GM19463 (cell line): ENCODE results near the gene MPL.

ENCODE experiments used
- ATAC-seq: cut with Tn5 transposase; IDR thresholded peaks from one replicate; pipeline ENCODE4 v1.9.1; 2021; ENCODE audit warnings: mild to moderate bottlenecking, moderate library complexity; ENCODE audit not compliant: unreplicated experiment

Gene MPL

DNA sequence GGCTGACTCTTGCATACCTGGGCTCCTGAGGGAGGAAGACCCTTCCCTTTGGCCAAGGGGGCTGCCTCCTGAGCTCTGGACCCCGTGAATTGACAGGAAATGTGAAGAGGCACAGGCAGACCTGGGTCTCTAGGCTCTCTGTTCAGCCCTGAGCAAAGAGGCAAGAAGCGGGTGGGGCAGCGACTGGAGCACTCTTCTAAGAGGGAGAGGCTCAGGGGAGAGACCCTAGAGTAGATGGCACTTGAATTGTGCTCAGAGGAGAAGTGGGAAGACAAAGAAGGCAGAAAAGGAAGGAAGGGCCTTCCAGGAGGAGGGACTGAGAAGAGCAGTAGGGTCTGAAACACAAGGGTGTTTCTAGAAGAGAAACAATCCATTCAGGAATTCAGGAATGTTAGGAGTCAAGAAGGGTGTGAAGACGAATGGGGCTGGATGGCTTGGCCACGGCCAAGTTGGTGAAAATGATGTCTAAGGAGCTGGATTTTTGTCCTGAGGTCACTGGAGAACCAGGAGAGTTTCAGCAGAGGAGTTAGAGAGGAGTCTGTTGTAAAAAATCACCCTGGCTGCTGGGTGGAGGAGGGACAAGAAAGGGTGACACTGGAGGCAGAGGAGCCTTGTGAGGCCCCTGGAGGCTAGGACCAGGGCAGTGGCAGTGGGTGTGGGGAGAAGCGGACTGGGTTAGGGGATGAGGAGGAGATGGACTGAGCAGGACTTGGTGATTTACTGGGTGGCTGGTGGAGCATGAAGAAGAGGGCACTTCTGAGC lies 31.5 kb upstream of the MPL start:
- no peak for ATAC-seq

DNA sequence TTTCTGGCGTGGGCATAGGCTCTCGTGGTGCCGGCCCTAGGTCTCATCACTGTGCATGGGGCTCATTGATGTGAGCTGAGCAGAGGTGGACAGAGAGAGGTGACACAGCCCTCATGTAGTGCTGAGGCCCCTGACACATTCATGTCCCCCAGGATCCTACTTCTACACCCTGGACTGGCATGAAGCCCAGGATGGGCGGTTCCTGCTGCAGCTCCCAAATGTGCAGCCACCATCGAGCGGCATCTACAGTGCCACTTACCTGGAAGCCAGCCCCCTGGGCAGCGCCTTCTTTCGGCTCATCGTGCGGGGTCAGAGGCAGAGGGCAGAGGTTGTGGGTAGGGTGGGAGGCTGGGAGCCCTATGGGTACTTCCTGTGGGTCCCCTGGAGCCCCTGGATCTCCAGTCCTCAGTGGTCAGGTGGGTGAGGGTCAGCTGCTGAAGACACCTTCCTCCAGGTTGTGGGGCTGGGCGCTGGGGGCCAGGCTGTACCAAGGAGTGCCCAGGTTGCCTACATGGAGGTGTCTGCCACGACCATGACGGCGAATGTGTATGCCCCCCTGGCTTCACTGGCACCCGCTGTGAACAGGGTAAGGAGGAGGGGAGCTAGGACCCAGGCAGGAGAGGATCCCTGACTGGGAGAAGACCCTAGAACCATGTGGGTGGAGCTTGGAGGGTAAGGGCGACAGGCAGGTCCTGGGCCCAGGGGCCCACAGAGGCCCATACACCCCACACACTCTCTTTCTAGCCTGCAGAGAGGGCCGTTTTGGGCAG lies 30.7 kb upstream of the MPL start:
- ATAC-seq = no peak

DNA sequence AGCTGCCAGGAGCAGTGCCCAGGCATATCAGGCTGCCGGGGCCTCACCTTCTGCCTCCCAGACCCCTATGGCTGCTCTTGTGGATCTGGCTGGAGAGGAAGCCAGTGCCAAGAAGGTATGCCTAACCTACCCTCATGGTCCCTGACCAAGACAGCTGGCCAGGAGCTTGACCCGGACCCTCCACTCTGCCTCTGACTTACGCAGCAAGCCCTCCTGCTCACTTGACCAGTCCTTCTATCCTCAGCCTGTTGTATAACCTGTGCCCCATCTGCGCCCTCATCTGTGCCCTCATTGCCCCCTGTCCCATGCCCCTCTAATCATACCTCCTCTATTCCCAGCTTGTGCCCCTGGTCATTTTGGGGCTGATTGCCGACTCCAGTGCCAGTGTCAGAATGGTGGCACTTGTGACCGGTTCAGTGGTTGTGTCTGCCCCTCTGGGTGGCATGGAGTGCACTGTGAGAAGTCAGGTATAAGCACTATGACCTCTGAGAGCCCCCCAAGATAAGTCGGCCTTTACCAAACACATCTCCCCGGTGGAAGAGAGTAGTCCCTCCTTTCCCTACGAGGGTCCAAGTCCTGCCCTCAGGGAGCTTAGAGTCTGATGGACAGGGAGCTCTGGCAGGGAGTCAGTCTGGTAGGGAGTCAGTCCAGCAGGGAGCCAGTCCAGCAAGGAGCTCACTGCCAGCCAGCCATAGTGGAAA lies 30.0 kb upstream of the MPL start:
- ATAC-seq = no peak

DNA sequence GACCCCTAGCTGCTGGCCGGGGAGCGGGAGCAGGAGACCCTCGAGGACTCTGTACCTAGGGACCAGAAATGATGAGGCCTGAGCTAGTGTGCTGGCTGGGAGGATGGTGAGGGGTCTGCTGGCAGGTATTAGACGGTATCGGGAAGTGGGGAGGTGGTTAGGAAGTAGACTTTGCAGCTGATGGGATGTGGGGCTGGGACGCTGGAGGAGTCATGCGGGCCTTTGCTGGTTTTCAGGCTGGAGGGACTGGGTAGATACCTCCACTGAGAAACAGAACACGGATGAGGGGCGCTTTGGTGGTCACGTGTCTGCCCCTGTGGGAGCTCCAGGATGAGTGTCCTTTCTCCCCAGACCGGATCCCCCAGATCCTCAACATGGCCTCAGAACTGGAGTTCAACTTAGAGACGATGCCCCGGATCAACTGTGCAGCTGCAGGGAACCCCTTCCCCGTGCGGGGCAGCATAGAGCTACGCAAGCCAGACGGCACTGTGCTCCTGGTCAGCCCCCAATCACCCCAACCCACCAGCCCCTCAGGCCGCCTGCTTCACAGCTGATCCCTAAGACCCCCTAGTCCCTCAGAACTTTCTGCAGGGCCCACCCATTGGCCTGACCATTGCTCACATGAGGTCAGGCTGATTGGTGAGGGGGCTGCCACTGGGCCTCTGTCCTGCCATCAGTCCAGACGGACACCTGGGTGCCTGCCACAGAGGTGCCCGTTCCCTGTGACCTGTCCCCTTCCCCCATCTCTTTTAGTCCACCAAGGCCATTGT lies 28.8 kb upstream of the MPL start:
- ATAC-seq = no peak

DNA sequence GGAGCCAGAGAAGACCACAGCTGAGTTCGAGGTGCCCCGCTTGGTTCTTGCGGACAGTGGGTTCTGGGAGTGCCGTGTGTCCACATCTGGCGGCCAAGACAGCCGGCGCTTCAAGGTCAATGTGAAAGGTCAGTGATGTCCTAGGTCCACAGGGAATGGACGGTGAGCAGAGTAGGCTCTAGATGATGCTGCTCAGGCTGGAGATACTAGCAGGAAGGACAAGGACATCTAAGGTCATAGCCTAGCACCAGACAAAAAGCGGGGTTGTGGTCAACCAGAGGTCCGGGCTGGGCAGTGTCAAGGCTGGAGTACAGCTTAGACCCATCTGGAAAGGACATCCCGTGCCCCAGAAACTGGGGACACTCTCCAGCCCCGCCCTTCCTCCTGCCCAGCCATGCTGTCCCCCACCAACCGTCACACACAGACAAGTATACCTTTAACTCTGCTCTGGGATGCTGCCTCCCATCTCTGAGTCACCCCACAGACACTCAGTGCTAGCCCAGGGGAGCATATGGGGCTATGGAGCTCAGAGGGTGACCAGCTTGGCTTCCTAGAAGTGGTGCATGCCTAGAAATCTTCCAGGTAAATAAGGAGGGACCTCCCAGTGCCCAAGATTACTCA lies 28.1 kb upstream of the MPL start:
- ATAC-seq = no peak

DNA sequence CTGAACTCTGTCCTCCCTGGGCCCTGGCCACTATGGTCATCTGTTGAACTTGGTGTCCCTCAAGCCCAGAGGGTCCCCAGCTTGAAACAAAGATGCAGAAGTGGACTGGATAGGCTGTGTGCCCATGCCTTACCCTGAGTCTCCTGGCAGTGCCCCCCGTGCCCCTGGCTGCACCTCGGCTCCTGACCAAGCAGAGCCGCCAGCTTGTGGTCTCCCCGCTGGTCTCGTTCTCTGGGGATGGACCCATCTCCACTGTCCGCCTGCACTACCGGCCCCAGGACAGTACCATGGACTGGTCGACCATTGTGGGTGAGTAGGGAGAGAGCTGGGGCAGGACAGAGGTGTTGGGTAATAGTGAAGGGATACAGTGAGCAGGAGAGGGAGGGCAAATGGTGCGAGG lies 26.1 kb upstream of the MPL start:
- no peak for ATAC-seq

DNA sequence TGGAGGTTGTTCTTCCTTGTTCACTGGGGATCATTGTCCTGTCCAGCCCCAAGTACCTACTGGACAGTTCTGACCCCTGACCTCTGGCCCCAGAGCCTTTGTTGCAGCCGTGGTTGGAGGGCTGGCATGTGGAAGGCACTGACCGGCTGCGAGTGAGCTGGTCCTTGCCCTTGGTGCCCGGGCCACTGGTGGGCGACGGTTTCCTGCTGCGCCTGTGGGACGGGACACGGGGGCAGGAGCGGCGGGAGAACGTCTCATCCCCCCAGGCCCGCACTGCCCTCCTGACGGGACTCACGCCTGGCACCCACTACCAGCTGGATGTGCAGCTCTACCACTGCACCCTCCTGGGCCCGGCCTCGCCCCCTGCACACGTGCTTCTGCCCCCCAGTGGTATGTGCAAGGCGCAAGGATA lies 25.4 kb upstream of the MPL start:
- no peak for ATAC-seq

DNA sequence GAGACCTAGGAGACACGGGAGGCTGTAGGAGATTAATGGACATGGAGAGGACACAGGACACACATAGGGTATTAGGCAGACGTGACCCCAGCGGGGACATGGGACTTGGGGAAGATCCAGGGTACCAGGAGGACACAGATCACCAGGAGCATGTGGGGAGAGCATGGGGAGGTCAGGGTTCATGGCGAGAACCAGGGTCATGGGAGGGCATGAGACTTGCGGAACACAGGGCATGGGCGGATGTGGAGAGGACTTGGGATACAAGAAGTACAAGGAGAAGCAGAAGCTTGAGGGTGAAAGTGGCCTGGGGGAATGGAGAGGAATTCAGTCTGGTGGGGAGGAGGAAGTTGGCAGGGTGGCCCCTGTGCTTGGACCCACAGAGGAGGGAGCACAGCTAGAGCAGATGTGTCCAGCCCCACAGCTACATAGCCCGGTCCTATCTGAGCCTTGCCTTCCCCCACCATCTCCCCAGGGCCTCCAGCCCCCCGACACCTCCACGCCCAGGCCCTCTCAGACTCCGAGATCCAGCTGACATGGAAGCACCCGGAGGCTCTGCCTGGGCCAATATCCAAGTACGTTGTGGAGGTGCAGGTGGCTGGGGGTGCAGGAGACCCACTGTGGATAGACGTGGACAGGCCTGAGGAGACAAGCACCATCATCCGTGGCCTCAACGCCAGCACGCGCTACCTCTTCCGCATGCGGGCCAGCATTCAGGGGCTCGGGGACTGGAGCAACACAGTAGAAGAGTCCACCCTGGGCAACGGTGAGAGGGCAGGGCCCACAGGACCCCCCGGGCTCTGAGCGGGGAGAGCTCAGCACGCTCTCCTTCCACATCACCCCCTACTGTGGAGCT lies 24.7 kb upstream of the MPL start:
- ATAC-seq = no peak

DNA sequence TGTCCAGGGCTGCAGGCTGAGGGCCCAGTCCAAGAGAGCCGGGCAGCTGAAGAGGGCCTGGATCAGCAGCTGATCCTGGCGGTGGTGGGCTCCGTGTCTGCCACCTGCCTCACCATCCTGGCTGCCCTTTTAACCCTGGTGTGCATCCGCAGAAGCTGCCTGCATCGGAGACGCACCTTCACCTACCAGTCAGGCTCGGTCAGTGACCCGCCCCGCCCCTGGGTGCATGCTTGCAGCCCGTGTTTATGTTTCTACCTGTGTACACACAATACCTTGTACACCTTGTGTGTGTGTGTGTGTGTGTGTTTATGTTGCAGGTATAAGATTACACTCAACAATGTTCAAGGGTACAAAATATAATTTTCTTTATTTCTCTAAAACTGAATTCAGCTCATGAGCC lies 23.8 kb upstream of the MPL start:
- ATAC-seq = no peak

DNA sequence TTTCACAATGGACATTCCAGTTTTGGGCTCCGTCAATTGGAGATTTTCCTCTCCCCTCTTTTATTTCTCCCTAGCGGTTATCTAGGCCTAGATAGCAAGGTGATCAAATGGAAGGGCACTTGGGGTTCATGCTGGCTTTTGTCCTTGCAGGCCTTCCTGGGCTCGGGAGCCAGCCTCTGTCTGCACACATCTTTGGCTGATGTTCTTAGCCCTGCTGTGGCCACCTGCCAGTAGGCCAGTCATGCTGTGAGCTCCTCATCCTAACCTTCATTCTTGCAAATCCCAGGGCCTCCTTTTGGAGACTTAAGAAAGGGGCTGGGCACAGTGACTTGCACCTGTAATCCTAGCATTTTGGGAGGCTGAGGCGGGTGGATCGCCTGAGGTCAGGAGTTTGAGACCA lies 23.4 kb upstream of the MPL start:
- no peak for ATAC-seq

DNA sequence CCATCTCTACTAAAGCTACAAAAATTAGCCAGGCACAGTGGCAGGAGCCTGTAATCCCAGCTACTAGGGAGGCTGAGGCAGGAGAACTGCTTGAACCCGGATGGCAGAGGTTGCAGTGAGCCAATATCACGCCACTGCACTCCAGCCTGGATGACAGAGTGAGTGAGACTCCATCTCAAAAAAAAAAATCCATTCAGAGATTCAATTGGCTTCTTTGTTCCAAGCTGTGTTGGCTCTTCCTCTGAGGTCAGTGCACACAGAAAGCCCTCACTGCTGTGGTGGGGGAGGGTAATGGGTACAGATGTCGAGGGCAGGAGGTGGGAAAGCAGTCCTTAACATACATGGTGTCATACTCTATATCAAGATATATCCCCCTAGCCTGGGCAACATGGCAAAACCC lies 22.1 kb upstream of the MPL start:
- ATAC-seq = no peak

DNA sequence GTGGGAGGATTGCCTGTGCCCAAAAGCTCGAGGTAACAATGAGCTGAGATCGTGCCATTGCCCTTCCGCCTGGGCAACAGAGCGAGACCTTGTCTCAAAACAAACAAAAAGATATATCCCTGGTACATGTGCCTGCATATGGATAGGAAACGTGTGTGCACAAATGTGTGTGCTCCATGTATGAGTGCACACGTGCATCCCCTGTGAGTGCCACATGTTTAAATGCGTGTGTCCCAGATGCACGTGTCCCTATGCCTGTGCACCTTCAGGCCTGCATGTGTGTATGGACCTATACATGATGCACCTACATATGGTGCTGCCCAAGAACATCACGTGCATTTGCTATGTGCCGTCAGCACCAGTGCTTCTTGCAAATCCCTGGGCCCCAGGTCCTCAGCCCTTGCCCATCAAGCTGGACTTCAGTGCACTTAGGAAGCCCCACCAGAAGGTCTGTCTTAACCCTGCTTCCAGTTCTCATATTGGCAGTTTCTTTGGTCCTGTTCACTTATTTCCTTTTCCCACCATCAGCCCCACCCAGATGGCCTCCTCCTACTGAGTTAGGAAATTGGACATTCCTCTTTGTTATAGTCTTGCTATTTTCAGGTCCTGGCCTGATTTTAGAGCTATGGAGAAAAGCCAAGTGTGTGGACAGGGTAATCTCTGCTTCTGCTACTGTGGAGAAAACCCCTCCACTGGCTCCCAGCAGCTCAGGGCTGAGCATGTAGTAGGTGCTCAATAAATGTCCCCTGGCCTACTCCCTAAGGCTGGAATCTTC lies 21.5 kb upstream of the MPL start:
- no peak for ATAC-seq

DNA sequence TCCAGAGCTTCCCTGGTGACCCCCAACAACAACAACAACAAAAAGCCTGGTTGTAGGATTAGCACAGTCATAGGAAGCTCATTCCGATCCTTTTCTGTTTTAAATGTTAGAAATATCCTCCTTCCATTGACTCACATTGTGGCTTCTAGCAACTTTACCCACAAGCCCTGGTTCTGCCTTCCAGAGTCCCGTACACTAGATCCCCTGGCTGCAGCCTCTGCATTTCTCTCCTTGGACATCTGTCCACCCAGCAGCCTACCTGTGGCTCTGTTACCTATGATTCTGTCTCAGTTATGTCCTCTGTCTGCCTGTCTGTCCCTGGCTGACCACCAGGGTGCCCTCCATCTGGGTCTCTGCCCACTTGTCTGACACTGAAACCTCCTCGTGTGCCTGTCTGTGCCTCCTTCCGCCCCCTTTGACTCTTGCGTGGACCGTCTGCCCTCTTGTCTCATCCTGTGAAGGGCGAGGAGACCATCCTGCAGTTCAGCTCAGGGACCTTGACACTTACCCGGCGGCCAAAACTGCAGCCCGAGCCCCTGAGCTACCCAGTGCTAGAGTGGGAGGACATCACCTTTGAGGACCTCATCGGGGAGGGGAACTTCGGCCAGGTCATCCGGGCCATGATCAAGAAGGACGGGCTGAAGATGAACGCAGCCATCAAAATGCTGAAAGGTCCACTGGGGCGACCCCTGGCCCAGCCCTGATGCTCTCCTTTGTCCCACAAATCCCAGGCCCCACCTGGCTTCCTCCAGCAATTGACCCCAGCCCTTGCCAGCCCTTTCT lies 20.7 kb upstream of the MPL start:
- ATAC-seq = no peak

DNA sequence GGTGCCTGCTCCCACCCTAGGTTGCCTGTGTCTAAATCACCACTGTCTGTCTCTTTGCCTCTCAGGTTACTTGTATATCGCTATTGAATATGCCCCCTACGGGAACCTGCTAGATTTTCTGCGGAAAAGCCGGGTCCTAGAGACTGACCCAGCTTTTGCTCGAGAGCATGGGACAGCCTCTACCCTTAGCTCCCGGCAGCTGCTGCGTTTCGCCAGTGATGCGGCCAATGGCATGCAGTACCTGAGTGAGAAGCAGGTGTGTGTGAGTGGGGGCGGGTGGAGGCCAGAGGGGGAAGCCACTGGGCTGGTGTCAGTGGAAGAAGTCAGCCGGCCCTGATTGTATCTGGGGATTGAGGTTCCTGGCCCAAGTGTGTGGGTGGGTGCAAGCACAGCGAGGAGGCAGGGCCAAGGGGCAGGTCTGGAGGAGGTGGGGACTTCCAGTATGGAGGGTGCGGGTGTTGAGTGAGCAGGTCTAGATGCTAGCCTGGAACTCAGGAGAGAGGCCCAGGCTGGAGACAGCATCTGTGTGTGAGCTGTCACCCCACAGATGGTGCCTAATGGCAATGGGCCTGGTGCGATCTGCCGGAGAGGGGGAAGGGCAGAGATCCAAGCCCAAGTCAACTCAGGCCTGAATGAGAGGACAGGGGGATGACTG lies 19.7 kb upstream of the MPL start:
- no peak for ATAC-seq

DNA sequence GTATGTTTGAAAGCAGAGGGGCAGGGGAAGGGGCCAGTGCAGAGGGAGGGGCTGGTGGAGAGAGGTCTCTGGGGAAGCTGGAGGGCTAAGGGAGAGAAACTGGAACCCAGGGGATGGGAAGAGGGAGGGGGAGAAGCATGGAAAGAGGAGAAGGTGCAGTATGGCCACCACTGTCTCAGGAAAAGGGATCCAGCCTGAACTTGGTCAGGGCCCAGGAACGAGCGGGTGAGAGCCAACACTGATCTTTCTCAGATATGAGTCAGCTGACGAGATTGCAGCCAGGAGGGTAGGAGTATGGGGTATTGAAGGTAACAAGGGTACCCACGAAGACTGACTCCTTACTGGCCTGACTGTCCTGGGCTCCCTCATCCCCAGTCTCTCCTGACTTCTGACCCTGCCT lies 18.8 kb upstream of the MPL start:
- no peak for ATAC-seq

DNA sequence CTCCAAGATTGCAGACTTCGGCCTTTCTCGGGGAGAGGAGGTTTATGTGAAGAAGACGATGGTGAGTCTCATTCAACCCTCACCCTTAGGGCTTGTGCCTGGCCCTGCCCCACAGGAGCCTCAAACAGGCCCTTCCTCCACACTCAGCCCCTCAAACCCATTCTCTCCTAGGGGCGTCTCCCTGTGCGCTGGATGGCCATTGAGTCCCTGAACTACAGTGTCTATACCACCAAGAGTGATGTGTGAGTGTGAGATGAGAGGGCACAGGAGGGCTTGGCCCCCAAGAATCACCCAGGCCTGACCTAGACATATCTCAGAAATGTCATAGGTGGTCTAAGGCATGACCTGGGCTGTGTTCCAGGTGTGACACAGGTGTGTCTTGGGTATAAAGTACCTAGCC lies 18.3 kb upstream of the MPL start:
- no peak for ATAC-seq

DNA sequence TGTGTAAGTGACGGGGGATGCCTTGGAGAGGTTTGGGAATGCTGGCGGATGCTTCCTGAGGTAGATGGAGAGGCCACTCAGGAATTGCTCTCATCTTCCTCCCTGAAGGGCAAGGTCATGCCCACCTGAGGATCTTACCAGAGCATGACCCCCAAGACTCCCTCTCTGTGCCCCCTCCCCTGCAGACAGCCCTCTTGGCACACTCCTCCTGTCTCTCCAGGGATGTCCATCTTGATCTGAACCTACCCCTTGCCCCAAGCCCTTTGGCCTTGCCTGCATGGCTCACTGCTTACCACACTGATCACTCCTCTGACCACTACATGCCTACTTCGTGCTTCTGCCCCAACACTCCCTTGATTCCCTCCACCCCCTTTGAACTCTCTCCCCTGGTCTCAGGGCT lies 17.9 kb upstream of the MPL start:
- ATAC-seq = no peak
